ENCODE data around the gene PNP. TPM values are rescaled to one million over a fixed set of nuclear protein-coding genes. Genes with fewer than 3 reads are reported as not detected.

Gene PNP
- total and polyA plus RNA-seq, 2 donors (not counting 1 experiment from before 2014, with no cell fraction given), result 42.0 to 119 TPM

- no peak overlapping the region for H3K27ac Mint-ChIP-seq
- H3K79me2 ChIP-seq (ENCODE audit: control insufficient read depth, insufficient read depth, low read length), result no peaks in the 10 kb centered on the region
- no peaks in the 10 kb centered on the region for H3K36me3 ChIP-seq (replicated peaks in 1 of 2; ENCODE audit: control extremely low read depth in 1 of 2, control insufficient read depth in 1 of 2, extremely low read depth in 1 of 2, insufficient read depth in 2 of 2, low read length in 1 of 2)
- H3K27me3 ChIP-seq (replicated peaks in 1 of 4; ENCODE audit: control extremely low read depth in 1 of 4, control insufficient read depth in 3 of 4, insufficient read depth in 4 of 4, low read length in 3 of 4), result no peaks in the 10 kb centered on the region
- H3K4me3 ChIP-seq (ENCODE audit: control extremely low read depth in 1 of 5, extremely low read depth in 1 of 5, insufficient read depth in 1 of 5, low read depth in 2 of 5, low read length in 4 of 5), result no peak overlapping the region
- peaks cover 12% of the 10 kb centered on the region for H3K4me1 Mint-ChIP-seq
- no peaks in the 10 kb centered on the region for H4K20me1 ChIP-seq (ENCODE audit: control insufficient read depth, insufficient read depth, low read length, poor library complexity, severe bottlenecking)
- WGBS (ENCODE audit: insufficient coverage), result 100% methylated on average over 3 of the region's 4 CpGs
- no peak for TF ChIP-seq CTCF (IDR thresholded peaks at IDR 0.05)
- no peak for TF ChIP-seq EZH2 (IDR thresholded peaks at IDR 0.05; ENCODE audit: borderline replicate concordance, insufficient read depth, low read depth, low read length, poor library complexity, severe bottlenecking)
- no peak overlapping the region for H3K9ac ChIP-seq (ENCODE audit: low read length)
- POLR2A ChIA-PET, result no interaction called here
- peaks cover 0 to 3% (median 0%) of the 10 kb centered on the region in 3 donors for H3K9me3 ChIP-seq (ENCODE audit: control extremely low read depth in 1 of 3, control insufficient read depth in 2 of 3, insufficient read depth in 1 of 3, low read length in 2 of 3)
- no peaks in the 10 kb centered on the region for H3K27me3 Mint-ChIP-seq
- intact Hi-C loops (cut with micrococcal nuclease), result no loop called here
- no peak overlapping the region for H3K27ac ChIP-seq (ENCODE audit: low read length in 2 of 2)
- ATAC-seq (ENCODE audit: low read depth) (no peak), DNase-seq (no peak)
- peaks cover 9% of the 10 kb centered on the region in 2 donors for H3K4me1 ChIP-seq (ENCODE audit: control insufficient read depth in 2 of 2, insufficient read depth in 2 of 2, low read length in 2 of 2)
- no peak overlapping the region for H3K4me2 ChIP-seq (replicated peaks; ENCODE audit: low read depth, low read length, poor library complexity, severe bottlenecking)
- H2AFZ ChIP-seq (ENCODE audit: insufficient read depth, low read depth, low read length, poor library complexity, severe bottlenecking), result no peak overlapping the region
- H3K9me3 Mint-ChIP-seq (ENCODE audit: insufficient read depth), result no peaks in the 10 kb centered on the region
- H3K4me3 Mint-ChIP-seq, result no peak overlapping the region
- CTCF ChIA-PET, result no interaction called here
Observed at GRCh38 chr14:20516921-20517320, 47.7 kb downstream of the PNP start.

- ATAC-seq (ENCODE audit: low read depth), result no peak
- intact Hi-C loops (cut with micrococcal nuclease), result no loop called here
- no peak overlapping the region for H3K4me3 Mint-ChIP-seq
- Histone ChIP-seq H3K27ac (ENCODE audit: low read length in 2 of 2) (no peak overlapping the region), H3K9me3 (ENCODE audit: control extremely low read depth in 1 of 3, control insufficient read depth in 2 of 3, insufficient read depth in 1 of 3, low read length in 2 of 3) (peaks cover 0 to 3% (median 0%) of the 10 kb centered on the region in 3 donors), H3K4me1 (ENCODE audit: control insufficient read depth in 2 of 2, insufficient read depth in 2 of 2, low read length in 2 of 2) (no peaks in the 10 kb centered on the region), H3K9ac (ENCODE audit: low read length) (no peak overlapping the region), H3K4me2 (replicated peaks; ENCODE audit: low read depth, low read length, poor library complexity, severe bottlenecking) (no peak overlapping the region), H3K36me3 (replicated peaks in 1 of 2; ENCODE audit: control extremely low read depth in 1 of 2, control insufficient read depth in 1 of 2, extremely low read depth in 1 of 2, insufficient read depth in 2 of 2, low read length in 1 of 2) (no peaks in the 10 kb centered on the region), H2AFZ (ENCODE audit: insufficient read depth, low read depth, low read length, poor library complexity, severe bottlenecking) (no peak overlapping the region), H3K27me3 (replicated peaks in 1 of 4; ENCODE audit: control extremely low read depth in 1 of 4, control insufficient read depth in 3 of 4, insufficient read depth in 4 of 4, low read length in 3 of 4) (no peaks in the 10 kb centered on the region), H4K20me1 (ENCODE audit: control insufficient read depth, insufficient read depth, low read length, poor library complexity, severe bottlenecking) (no peaks in the 10 kb centered on the region), H3K79me2 (ENCODE audit: control insufficient read depth, insufficient read depth, low read length) (no peaks in the 10 kb centered on the region), H3K4me3 (ENCODE audit: control extremely low read depth in 1 of 5, extremely low read depth in 1 of 5, insufficient read depth in 1 of 5, low read depth in 2 of 5, low read length in 4 of 5) (no peak overlapping the region)
- no CpG with 5 or more reads among the region's 1 CpG for WGBS (ENCODE audit: insufficient coverage)
- TF ChIP-seq CTCF (IDR thresholded peaks at IDR 0.05) (no peak), EZH2 (IDR thresholded peaks at IDR 0.05; ENCODE audit: borderline replicate concordance, insufficient read depth, low read depth, low read length, poor library complexity, severe bottlenecking) (no peak)
- no peak overlapping the region for H3K27ac Mint-ChIP-seq
- H3K4me1 Mint-ChIP-seq, result no peaks in the 10 kb centered on the region
- H3K9me3 Mint-ChIP-seq (ENCODE audit: insufficient read depth), result no peaks in the 10 kb centered on the region
- CTCF ChIA-PET, result interaction anchor here (1.6 kb wide), 1 partner anchor 9 kb away, joined by 4 read pairs; no protein-coding TSS in a partner anchor
- H3K27me3 Mint-ChIP-seq, result no peaks in the 10 kb centered on the region
- POLR2A ChIA-PET, result no interaction called here
- no peak for DNase-seq
Observed at GRCh38 chr14:20522332-20522731, 53.1 kb downstream of the PNP start.

Data from B cell (primary cell).